Stimulated activated CD8-positive, alpha-beta memory T cell treated with anti-CD3 and anti-CD28 coated beads, Interleukin-15, amount 100 ng/mL, for 48 hours (primary cell): Measurements from ENCODE around the gene ARHGEF37.

Experiments
- DNase-seq, 2 donors: peaks; one replicate each; pipeline ENCODE4 v3.0.0-alpha.2; 2020; ENCODE audit warnings: low read depth in 2 of 2

The ARHGEF37 gene

DNA sequence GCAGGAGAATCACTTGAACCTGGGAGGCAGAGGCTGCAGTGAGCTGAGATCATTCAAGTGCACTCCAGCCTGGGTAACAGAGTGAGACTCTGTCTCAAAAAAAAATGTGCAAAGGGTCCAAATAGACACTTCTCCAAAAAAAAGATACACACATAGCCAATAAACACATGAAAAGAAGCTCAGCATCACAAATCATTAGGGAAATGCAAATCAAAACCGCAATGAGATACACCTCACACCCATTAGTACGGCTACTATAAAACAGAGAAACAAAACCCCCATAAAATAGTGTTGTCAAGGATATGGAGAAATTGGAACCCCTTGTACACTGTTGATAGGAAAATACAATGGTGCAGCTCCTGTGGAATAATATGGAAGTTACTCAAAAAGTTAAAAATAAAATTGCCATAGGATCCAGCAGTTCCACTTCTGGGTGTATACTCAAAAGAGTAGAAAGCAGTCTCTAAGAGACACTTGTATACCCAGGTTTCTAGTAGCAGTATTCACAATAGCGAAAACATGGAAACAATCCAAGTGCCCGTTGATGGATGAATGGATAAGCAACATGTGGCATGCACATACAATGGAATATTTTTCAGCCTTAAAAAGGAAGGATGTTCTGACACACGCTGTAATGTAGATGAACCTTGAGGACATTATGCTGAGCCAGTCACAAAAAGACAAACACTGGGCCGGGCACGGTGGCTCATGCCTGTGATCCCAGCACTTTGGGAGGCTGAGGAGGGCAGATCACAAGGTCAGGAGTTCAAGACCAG is 91.6 kb downstream of the ARHGEF37 start:
- no peak for DNase-seq

DNA sequence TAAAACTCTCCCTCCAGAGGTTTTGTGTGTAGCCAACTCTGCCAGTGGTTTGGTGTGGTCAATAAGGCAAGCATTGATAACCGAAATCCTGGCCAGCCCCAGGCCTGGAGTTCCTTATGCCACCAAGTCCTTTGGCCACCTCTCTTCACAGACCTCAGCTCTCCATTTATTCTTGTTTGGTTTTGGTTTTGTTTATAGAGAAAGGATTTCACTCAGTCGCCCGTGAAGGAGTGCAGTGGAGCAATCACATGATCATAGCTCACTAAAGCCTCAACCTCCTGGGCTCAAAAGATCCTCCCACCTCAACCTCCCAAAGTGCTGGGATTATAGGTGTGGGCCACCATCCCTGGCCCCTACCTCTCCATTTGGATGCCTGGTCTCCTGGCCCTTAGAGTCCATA is 93.4 kb downstream of the ARHGEF37 start:
- DNase-seq: no peak

DNA sequence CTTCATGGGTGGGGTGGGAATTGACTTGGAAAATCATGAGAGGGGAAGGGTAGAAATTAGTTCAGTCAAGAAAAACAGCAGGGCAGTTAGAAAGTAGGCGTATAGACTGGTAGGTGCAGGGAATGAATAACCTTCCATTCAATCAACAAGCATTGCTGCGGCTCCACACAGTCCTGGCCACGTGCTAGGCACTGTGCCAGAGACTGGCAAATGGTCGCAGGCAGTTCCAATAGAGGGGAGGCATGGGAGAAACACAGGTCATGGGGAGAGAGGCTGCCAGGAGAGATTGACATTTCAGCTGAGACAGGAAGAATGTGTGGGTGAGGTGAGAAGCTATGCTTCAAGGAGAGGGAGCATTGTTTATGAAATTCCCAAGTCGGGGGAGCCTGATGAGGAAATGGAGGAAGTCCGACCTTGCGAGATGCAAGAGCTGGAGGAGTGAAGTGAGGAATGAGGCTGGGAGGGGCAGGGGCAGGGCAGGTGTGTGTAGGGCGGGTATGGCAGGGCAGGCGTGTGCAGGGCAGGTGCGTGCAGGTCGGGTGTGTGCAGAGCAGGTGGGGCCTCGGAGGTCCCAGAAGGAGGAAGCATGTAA is 94.4 kb downstream of the ARHGEF37 start:
- DNase-seq: no peak

DNA sequence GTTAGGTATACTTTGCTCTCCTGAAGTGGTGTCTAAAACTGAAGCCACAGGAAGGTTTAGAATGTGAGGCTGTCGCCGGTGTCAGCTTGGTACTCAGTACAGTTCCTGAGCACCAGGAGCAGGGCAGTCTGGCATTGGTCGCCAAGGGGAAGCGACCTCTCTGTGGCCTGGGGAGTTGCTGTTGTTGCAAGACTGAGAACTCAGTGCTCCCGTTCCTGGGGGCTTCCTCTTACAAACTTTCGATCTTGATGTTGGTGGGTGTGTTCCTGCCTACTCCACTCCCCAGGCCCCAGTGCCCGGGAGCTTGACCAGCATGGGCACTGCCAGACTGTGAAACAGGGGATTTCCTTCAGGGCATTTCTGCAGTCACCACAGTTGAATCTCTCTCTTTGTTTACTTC is 96.4 kb downstream of the ARHGEF37 start:
- DNase-seq: no peak

DNA sequence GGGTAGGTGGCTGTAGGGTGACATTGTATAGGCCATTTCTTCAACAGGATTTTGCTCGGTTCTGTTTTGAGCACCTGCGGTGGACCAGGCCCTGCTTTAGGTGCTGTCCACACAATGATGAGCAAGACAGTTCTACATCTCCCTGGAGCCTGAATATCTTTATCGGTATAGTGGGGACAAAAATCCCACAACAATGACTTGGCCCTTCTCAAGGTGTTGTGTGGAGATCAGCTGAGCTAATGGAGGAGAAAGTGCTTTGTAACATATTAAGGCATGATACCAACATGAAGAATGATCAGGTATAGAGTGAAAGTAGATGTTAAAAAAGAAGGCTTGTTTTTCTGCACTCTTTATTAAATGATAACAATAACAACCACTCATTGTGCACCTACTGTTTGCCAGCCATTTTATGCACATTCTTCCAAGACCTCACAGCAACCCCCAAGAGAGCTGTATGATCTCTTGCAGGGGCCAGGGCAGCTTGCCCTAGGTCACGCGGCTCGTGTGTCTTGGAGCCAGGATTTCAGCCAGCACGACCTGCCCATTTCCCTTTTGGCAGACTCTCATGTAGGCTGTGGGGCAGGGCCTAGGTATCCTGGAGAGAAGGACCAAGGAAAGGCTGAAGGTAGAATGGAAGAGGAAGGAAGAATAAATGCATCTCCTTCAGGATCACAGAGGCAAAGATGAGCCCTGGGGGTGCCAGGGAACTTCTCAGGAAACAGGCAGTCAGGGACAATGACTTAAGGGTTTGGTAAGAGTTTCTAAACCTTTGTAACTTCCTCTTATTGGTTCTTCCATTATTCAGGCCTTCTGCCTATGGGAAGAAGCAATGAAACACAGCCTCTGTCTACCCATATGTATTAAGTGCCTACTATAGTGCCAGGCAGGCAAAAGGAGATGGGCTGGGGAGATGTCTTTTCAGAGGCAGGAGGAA is 98.8 kb downstream of the ARHGEF37 start:
- no peak for DNase-seq

DNA sequence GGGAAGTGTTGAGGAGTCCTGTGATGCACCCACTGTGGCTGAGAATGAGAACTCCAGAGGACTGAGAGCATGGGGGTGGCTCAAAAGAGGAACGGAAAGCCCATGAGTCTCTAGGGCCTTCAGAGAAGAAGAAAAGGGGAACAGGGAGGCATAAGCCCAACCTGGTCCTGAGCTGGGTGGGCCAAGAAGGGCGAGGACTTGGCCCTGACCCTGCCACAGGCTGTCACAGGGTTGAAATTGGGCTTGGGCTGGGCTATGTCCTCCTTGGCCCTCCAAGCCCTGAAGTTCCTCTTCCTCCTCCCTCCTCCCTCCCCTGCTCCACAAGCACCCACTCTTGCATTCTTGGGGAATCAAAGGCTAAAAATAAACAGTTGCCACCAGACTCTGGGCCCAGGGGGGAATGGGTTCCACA is 99.5 kb downstream of the ARHGEF37 start:
- DNase-seq: no peak

DNA sequence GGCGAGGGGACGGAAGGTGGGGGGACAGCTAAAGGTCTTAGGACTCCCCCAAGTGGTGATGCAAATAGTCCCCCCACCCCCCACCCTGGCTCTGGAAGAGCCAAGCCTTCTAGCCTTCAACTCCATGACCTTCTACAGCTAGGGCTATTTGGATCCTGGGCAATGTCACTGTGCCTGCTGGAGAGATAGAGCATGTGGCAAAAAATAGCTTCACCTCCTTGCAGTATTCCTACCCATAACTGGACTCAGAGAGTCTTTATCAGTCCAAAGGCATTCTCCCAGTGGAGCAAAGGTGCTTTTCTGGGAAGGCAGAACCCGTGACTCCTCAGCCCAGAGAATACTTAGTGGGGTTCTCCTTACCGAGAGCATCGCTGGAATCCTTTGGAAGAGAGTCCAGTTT is 100.0 kb downstream of the ARHGEF37 start:
- DNase-seq: no peak

DNA sequence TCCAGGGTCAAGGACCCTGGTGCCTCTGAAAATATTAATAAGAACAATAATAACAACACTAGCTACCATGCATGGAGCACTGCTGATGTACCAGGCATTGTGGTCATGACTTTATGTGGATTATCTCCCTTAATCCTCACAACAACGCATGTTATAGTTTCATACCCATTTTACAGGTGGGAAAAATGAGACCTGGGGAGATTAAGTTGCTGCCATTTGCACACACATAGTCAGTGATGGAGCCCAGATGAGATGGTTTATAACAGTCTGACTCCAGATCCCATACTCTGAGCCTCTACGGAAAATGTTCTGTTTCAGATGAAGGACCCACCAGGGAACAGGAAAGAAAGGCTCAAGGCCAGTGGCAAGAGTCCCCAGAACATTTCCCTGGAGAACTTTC is 100.6 kb downstream of the ARHGEF37 start:
- DNase-seq: no peak

DNA sequence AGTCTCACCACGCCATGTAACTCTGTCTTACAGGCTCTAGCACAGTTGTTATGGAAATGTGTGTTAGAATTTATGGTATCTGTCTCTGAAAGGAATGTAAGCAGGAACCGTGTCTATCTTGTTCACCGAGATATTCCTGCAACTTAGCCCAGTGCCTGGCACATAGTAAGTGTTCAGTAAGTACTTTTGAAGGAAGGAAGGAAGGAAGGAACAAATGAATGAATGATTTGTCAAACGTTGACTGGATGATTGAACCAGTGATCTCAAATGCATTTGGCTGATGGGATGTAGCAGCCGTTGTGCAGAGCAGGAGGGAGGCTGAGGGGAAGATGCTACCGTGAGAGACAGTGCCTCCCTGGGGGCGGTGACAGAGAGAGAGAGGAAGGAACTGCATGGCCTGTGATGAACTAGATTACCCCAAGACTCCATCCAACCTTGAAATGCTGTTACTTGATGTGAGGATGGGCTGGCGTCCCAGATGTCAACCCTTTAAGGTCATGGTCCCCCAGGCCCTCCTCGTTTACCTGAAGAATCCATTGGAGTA is 101.3 kb downstream of the ARHGEF37 start:
- DNase-seq: no peak

DNA sequence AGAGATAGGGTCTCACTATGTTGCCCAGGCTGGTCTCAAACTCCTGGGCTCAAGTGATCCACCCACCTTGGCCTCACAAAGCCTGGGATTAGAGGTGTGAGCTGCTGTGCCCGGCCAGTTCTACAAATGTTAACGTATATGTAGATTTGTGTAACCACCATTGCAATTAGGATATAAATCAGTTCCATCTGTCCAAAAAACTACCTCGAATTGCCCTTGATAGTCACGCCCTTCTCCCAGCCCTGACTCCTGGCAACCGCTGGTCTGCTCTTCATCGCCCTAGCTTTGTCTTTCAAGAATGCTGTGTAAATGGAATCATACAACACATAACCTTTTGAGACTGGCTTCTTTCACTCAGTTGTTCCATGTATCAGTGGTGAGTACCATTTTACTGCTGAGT is 102.7 kb downstream of the ARHGEF37 start:
- DNase-seq: no peak

DNA sequence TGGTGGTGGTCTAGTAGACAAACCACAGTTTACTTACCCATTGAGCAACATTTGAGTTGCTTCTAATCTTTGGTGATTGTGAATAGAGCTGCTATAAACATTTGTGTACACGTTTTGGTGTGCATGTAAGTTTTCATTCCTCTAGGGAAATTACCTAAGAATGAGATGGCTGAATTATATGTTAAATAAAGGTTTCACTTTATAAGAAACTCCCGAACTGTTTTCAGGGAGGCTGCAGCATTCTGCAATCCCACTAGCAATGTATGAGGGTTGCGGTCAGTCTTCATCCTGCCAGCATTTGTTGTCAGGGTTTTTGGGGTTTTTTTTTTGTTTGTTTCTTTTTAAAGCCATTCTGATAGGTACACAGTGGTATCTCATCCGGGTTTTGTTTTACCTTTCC is 103.1 kb downstream of the ARHGEF37 start:
- no peak for DNase-seq
